ENCODE data around the gene PI4K2B. TPM values are rescaled to one million over a fixed set of nuclear protein-coding genes. Genes with fewer than 3 reads are reported as not detected.

The PI4K2B gene
- total and polyA plus RNA-seq, 10 of the 15 experiments (the other 5 are each of a cell fraction or from before 2014, with no cell fraction given): 12.9 to 55.3 (median 40.7) TPM

DNA sequence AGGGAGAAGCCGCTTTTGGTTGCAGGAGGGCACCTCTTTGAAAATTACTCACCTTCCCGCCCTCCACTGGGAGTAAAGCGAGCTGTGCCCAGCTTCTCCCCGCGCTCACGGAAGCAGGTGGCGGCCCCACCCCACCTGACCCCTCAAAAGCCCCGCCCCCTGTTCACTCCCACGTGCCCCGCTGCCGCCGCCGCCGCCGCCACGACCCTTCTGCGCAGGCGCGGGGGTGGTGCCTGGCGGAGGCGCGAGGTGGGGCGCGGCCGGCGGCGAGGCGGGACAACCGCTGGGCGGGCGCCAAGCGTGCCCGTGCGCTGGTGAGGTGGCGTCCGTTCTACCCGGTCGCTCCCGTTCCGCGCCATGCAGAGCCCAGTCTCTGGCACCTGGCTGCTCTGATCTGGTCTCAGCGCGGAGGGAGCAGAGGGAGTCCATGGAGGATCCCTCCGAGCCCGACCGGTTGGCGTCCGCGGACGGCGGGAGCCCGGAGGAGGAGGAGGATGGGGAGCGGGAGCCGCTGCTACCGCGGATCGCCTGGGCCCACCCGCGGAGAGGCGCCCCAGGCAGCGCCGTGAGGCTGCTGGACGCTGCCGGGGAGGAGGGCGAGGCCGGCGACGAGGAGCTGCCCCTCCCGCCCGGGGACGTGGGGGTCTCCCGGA is at the start of gene PI4K2B (continued):
- TF ChIP-seq, protein P1, sequence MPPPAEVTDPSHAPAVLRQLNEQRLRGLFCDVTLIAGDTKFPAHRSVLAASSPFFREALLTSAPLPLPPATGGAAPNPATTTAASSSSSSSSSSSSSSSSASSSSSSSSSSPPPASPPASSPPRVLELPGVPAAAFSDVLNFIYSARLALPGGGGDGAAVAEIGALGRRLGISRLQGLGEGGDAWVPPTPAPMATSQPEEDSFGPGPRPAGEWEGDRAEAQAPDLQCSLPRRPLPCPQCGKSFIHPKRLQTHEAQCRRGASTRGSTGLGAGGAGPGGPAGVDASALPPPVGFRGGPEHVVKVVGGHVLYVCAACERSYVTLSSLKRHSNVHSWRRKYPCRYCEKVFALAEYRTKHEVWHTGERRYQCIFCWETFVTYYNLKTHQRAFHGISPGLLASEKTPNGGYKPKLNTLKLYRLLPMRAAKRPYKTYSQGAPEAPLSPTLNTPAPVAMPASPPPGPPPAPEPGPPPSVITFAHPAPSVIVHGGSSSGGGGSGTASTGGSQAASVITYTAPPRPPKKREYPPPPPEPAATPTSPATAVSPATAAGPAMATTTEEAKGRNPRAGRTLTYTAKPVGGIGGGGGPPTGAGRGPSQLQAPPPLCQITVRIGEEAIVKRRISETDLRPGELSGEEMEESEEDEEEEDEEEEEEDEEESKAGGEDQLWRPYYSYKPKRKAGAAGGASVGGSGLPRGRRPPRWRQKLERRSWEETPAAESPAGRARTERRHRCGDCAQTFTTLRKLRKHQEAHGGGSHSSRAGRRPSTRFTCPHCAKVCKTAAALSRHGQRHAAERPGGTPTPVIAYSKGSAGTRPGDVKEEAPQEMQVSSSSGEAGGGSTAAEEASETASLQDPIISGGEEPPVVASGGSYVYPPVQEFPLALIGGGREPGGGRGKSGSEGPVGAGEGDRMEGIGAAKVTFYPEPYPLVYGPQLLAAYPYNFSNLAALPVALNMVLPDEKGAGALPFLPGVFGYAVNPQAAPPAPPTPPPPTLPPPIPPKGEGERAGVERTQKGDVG (CRISPR knock-in tag; IDR thresholded peaks at IDR 0.05): no peak
- TF ChIP-seq ZBTB11 (CRISPR knock-in tag; IDR thresholded peaks at IDR 0.05) (no peak), USF1 (IDR thresholded peaks at IDR 0.05; ENCODE audit: borderline replicate concordance, extremely low read length, insufficient read depth, low read depth, low read length) (peak; percentile 85), TCF3 (IDR thresholded peaks at IDR 0.05; ENCODE audit: borderline replicate concordance, insufficient read depth, low read depth, low read length) (no peak; the same call in 1 of the 2 replicates), SPI1 (IDR thresholded peaks at IDR 0.05; ENCODE audit: borderline replicate concordance, insufficient read depth, low read depth, low read length) (no peak), SIX5 (IDR thresholded peaks at IDR 0.05; ENCODE audit: low read depth, low read length, severe bottlenecking) (no peak), E2F4 (IDR thresholded peaks at IDR 0.05; ENCODE audit: low read depth, low read length) (peak; percentile 72), BRCA1 (IDR thresholded peaks at IDR 0.05; ENCODE audit: low read depth, low read length) (no peak), TAF1 (IDR thresholded peaks at IDR 0.05; ENCODE audit: borderline replicate concordance, low read depth, low read length) (peak; percentile 63; the same call in 1 of the 2 replicates)
